HepG2 (cell line): ENCODE results near the gene LDAH. TPM values are rescaled to one million over a fixed set of nuclear protein-coding genes. Genes with fewer than 3 reads are reported as not detected.

Experiments
- FOXA3 ChIP-seq: IDR thresholded peaks from 2 replicates; pipeline ENCODE4 v1.6.1; 2016; ENCODE audit warnings: missing genetic modification reagents, missing compliant biosample characterization
- FOXC1 ChIP-seq: sonication (generic); formaldehyde crosslinking; IDR thresholded peaks from 2 replicates; pipeline ENCODE4 v1.8.0; 2022; ENCODE audit warnings: mild to moderate bottlenecking, missing genetic modification reagents, borderline replicate concordance
- HNF1B ChIP-seq: sonication (generic); formaldehyde crosslinking; IDR thresholded peaks from 2 replicates; pipeline ENCODE4 v1.5.1; 2020; ENCODE audit warnings: mild to moderate bottlenecking, moderate library complexity, missing genetic modification reagents
- HNRNPLL ChIP-seq: fragments of 200-400 bp; formaldehyde crosslinking; IDR thresholded peaks from 2 replicates; pipeline ENCODE4 v1.6.1; 2017; ENCODE audit warnings: mild to moderate bottlenecking, low read depth, low read length; ENCODE audit not compliant: poor library complexity, severe bottlenecking
- KAT7 ChIP-seq: IDR thresholded peaks from 2 replicates; pipeline ENCODE4 v1.6.1; 2018; ENCODE audit warnings: borderline replicate concordance, missing compliant biosample characterization
- PHF8 ChIP-seq: sonication (generic); formaldehyde crosslinking; IDR thresholded peaks from 2 replicates; pipeline ENCODE4 v1.5.0; 2020; ENCODE audit warnings: missing genetic modification reagents
- RAD51 ChIP-seq: fragments of 450-650 bp; IDR thresholded peaks from 2 replicates; pipeline ENCODE4 v1.6.1; 2016; ENCODE audit warnings: borderline replicate concordance
- SRSF9 ChIP-seq: fragments of 200-400 bp; formaldehyde crosslinking; IDR thresholded peaks from 2 replicates; pipeline ENCODE4 v1.6.1; 2018; ENCODE audit warnings: borderline replicate concordance, mild to moderate bottlenecking, low read depth, low read length; ENCODE audit not compliant: insufficient read depth, poor library complexity, severe bottlenecking
- TIGD3 ChIP-seq: sonication (generic); formaldehyde crosslinking; IDR thresholded peaks from 2 replicates; pipeline ENCODE4 v1.5.1; 2020; ENCODE audit warnings: mild to moderate bottlenecking, missing genetic modification reagents, borderline replicate concordance
- ZBTB3 ChIP-seq: sonication (generic); formaldehyde crosslinking; IDR thresholded peaks from 2 replicates; pipeline ENCODE4 v1.4.0; 2020; ENCODE audit warnings: low read depth, mild to moderate bottlenecking, moderate library complexity, missing genetic modification reagents, borderline replicate concordance
- ZIK1 ChIP-seq: sonication (generic); formaldehyde crosslinking; IDR thresholded peaks from 2 replicates; pipeline ENCODE4 v1.5.0; 2020; ENCODE audit warnings: mild to moderate bottlenecking, low read depth, missing genetic modification reagents, borderline replicate concordance
- ZMYM3 ChIP-seq: sonication (generic); formaldehyde crosslinking; IDR thresholded peaks from 2 replicates; pipeline ENCODE4 v1.5.1; 2020; ENCODE audit warnings: mild to moderate bottlenecking, missing genetic modification reagents
- ZNF263 ChIP-seq: sonication (generic); formaldehyde crosslinking; IDR thresholded peaks from 2 replicates; pipeline ENCODE4 v1.4.0; 2020; ENCODE audit warnings: missing genetic modification reagents
- ZNF678 ChIP-seq: sonication (generic); formaldehyde crosslinking; IDR thresholded peaks from 2 replicates; pipeline ENCODE4 v1.4.0; 2020; ENCODE audit warnings: mild to moderate bottlenecking, missing genetic modification reagents
- polyA plus RNA-seq, 8 experiments: library from polyadenylated mRNA; depleted of rRNA in 3 of 8; stranded (reverse) in 7 of 8; unstranded in 1 of 8; fragments of >200 nt; fragmentation: Illumina TruSeq in 4 of 8; extraction: Trizol in 4 of 8; gene quantifications; 2 replicates each; pipeline versions ENCODE4 v1.2.1 to v1.2.3, GENCODE V29; 2011 to 2016; ENCODE audit warnings: low read depth in 4 of 8, missing spikeins in 1 of 8, mixed read lengths in 1 of 8; ENCODE audit not compliant: insufficient read depth in 1 of 8
- total RNA-seq, 5 experiments: library from RNA; depleted of rRNA; stranded (reverse); fragments of >200 nt; fragmentation: Illumina TruSeq; extraction: Trizol; gene quantifications; 2 replicates each; pipeline ENCODE4 v1.2.3, GENCODE V29; 2016; ENCODE audit warnings: low read depth in 1 of 5
- TF ChIP-seq, protein P1 (sequence below): sonication (generic); formaldehyde crosslinking; IDR thresholded peaks from 2 replicates; pipeline ENCODE4 v1.5.0; 2020; ENCODE audit warnings: mild to moderate bottlenecking, missing genetic modification reagents, borderline replicate concordance
- TF ChIP-seq, protein P2 (sequence below): sonication (generic); formaldehyde crosslinking; IDR thresholded peaks from 2 replicates; pipeline ENCODE4 v1.5.0; 2020; ENCODE audit warnings: missing genetic modification reagents
- TF ChIP-seq, protein P3 (sequence below): sonication (generic); formaldehyde crosslinking; conservative IDR thresholded peaks from 2 replicates; pipeline ENCODE4 v1.4.0; 2020; ENCODE audit warnings: missing genetic modification reagents
- TF ChIP-seq, protein P4 (sequence below): sonication (generic); formaldehyde crosslinking; IDR thresholded peaks from 2 replicates; pipeline ENCODE4 v1.8.1; 2022; ENCODE audit warnings: mild to moderate bottlenecking, missing genetic modification reagents

The LDAH gene
- total and polyA plus RNA-seq, 2 of the 13 experiments (the other 11 are each of a cell fraction or from before 2014, with no cell fraction given): 28.8 to 46.2 TPM

GRCh38 chr2:20803226-20803682 is 19.6 kb downstream of the LDAH start (continued):
- TF ChIP-seq, protein P1, sequence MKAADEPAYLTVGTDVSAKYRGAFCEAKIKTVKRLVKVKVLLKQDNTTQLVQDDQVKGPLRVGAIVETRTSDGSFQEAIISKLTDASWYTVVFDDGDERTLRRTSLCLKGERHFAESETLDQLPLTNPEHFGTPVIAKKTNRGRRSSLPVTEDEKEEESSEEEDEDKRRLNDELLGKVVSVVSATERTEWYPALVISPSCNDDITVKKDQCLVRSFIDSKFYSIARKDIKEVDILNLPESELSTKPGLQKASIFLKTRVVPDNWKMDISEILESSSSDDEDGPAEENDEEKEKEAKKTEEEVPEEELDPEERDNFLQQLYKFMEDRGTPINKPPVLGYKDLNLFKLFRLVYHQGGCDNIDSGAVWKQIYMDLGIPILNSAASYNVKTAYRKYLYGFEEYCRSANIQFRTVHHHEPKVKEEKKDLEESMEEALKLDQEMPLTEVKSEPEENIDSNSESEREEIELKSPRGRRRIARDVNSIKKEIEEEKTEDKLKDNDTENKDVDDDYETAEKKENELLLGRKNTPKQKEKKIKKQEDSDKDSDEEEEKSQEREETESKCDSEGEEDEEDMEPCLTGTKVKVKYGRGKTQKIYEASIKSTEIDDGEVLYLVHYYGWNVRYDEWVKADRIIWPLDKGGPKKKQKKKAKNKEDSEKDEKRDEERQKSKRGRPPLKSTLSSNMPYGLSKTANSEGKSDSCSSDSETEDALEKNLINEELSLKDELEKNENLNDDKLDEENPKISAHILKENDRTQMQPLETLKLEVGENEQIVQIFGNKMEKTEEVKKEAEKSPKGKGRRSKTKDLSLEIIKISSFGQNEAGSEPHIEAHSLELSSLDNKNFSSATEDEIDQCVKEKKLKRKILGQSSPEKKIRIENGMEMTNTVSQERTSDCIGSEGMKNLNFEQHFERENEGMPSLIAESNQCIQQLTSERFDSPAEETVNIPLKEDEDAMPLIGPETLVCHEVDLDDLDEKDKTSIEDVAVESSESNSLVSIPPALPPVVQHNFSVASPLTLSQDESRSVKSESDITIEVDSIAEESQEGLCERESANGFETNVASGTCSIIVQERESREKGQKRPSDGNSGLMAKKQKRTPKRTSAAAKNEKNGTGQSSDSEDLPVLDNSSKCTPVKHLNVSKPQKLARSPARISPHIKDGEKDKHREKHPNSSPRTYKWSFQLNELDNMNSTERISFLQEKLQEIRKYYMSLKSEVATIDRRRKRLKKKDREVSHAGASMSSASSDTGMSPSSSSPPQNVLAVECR (CRISPR knock-in tag): 0 out of 2 replicates have a peak, but pooled peaks have one; percentile 39
- no peak for TF ChIP-seq SRSF9
- no peak for TF ChIP-seq HNRNPLL
- no peak for TF ChIP-seq ZIK1 (CRISPR knock-in tag)
- TF ChIP-seq, protein P2, sequence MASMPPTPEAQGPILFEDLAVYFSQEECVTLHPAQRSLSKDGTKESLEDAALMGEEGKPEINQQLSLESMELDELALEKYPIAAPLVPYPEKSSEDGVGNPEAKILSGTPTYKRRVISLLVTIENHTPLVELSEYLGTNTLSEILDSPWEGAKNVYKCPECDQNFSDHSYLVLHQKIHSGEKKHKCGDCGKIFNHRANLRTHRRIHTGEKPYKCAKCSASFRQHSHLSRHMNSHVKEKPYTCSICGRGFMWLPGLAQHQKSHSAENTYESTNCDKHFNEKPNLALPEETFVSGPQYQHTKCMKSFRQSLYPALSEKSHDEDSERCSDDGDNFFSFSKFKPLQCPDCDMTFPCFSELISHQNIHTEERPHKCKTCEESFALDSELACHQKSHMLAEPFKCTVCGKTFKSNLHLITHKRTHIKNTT: no peak
- TF ChIP-seq, protein P3, sequence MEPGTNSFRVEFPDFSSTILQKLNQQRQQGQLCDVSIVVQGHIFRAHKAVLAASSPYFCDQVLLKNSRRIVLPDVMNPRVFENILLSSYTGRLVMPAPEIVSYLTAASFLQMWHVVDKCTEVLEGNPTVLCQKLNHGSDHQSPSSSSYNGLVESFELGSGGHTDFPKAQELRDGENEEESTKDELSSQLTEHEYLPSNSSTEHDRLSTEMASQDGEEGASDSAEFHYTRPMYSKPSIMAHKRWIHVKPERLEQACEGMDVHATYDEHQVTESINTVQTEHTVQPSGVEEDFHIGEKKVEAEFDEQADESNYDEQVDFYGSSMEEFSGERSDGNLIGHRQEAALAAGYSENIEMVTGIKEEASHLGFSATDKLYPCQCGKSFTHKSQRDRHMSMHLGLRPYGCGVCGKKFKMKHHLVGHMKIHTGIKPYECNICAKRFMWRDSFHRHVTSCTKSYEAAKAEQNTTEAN (CRISPR knock-in tag): no peak
- TF ChIP-seq KAT7: no peak
- no peak for TF ChIP-seq ZNF678 (CRISPR knock-in tag)
- TF ChIP-seq RAD51: no peak
- TF ChIP-seq ZNF263 (CRISPR knock-in tag): peak; percentile 93
- TF ChIP-seq FOXA3 (CRISPR knock-in tag): peak; percentile 56; the same call in 1 of the 2 replicates
- TF ChIP-seq ZBTB3 (CRISPR knock-in tag): no peak
- peak; percentile 52 for TF ChIP-seq HNF1B
- TF ChIP-seq, protein P4, sequence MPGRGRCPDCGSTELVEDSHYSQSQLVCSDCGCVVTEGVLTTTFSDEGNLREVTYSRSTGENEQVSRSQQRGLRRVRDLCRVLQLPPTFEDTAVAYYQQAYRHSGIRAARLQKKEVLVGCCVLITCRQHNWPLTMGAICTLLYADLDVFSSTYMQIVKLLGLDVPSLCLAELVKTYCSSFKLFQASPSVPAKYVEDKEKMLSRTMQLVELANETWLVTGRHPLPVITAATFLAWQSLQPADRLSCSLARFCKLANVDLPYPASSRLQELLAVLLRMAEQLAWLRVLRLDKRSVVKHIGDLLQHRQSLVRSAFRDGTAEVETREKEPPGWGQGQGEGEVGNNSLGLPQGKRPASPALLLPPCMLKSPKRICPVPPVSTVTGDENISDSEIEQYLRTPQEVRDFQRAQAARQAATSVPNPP (CRISPR knock-in tag): 0 out of 2 replicates have a peak, but pooled peaks have one; percentile 42
- no peak for TF ChIP-seq PHF8 (CRISPR knock-in tag)
- TF ChIP-seq ZMYM3 (CRISPR knock-in tag): peak; percentile 44; the same call in 1 of the 2 replicates
- 0 out of 2 replicates have a peak, but pooled peaks have one; percentile 61 for TF ChIP-seq FOXC1
- TF ChIP-seq TIGD3: no peak
